Hindlimb muscle (tissue), 1 donor: Measurements from ENCODE around the gene GPBAR1. TPM values are rescaled to one million over a fixed set of nuclear protein-coding genes. Genes with fewer than 3 reads are reported as not detected.
"Not testable (repeated sequence)": the region's sequence is repeated elsewhere in the genome, so short reads cannot be mapped to it uniquely, and the experiment has no call there.

Experiments used
- DNase-seq: peaks from one replicate; pipeline ENCODE4 v3.0.0-alpha.2; 2013
- polyA plus RNA-seq: library from polyadenylated mRNA; unstranded; fragments of 120-200 nt; gene quantifications from one replicate; pipeline ENCODE4 v1.2.1, GENCODE V29; 2013; ENCODE audit not compliant: insufficient read length

The GPBAR1 gene
- polyA plus RNA-seq, 1 donor = 2.0 TPM

GRCh38 chr2:218311541-218312266, 50.9 kb downstream of the GPBAR1 start:
- DNase-seq = not testable (repeated sequence)

- DNase-seq = no peak
Observed at GRCh38 chr2:218312267-218312756, 51.5 kb downstream of the GPBAR1 start.

GRCh38 chr2:218313356-218313755, 52.5 kb downstream of the GPBAR1 start:
- no peak for DNase-seq

Other genes with a start within 250 kb of the GPBAR1 start
- 0.13 TPM for gene RUFY4, start 191.8 kb upstream of the GPBAR1 start, polyA plus RNA-seq
- 0.18 TPM for gene CXCR2, start 135.0 kb upstream of the GPBAR1 start, polyA plus RNA-seq
- not detected for gene CXCR1, start 94.1 kb upstream of the GPBAR1 start, polyA plus RNA-seq
- 212 TPM for gene ARPC2, start 43.8 kb upstream of the GPBAR1 start, polyA plus RNA-seq
- gene AAMP, start 9.1 kb downstream of the GPBAR1 start, polyA plus RNA-seq = 107 TPM
- 50.1 TPM for gene PNKD, start 9.5 kb downstream of the GPBAR1 start, polyA plus RNA-seq
- gene TMBIM1, start 31.5 kb downstream of the GPBAR1 start, polyA plus RNA-seq = 85.4 TPM
- gene CATIP, start 95.8 kb downstream of the GPBAR1 start, polyA plus RNA-seq = not detected
- 1.7 TPM for gene SLC11A1, start 121.3 kb downstream of the GPBAR1 start, polyA plus RNA-seq
- gene CTDSP1, start 138.9 kb downstream of the GPBAR1 start, polyA plus RNA-seq = 105 TPM
- gene VIL1, start 158.1 kb downstream of the GPBAR1 start, polyA plus RNA-seq = 0.09 TPM